ENCODE measurements around the gene GPR158. TPM values are rescaled to one million over a fixed set of nuclear protein-coding genes. Genes with fewer than 3 reads are reported as not detected.
"Not testable (repeated sequence)": the region's sequence is repeated elsewhere in the genome, so short reads cannot be mapped to it uniquely, and the experiment has no call there.

Gene GPR158
- total RNA-seq, 1 experiment from 2014 or later: not detected

DNA sequence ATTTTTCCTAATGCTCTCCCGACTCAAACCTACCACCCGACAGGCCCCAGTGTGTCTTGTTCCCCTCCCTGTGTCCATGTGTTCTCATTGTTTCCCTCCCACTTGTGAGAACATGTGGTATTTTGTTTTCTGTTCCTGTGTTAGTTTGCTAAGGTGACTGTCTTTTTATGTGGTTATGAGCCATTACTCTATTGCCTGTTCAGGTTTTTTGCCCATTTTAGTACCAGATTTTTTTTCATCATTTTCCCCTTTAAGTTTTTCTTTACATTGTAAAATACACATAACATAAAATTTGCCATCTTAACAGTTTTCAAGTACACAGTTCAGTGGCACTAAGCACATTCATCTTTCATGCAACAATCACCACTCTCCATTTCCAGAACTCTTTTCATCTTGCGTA lies 133.5 kb downstream of the GPR158 start:
- Histone ChIP-seq H3K4me2 (ENCODE audit: low read length) (no peak overlapping the region), H3F3A (ENCODE audit: low read length, unreplicated experiment) (no peaks in the 10 kb centered on the region), H3K9me3 (ENCODE audit: low read length) (no peaks in the 10 kb centered on the region), H3K79me2 (ENCODE audit: low read length) (no peaks in the 10 kb centered on the region), H2AFZ (ENCODE audit: low read length) (no peak overlapping the region), H3K4me1 (ENCODE audit: insufficient read depth, low read length) (no peaks in the 10 kb centered on the region), H3K27ac (ENCODE audit: low read length) (no peak overlapping the region), H4K20me1 (ENCODE audit: low read length) (no peaks in the 10 kb centered on the region), H3K4me3 (ENCODE audit: low read length) (no peak overlapping the region), H3K9ac (ENCODE audit: low read length) (no peak overlapping the region), H3K36me3 (ENCODE audit: low read depth, low read length) (no peaks in the 10 kb centered on the region), H3K9me2 (replicated peaks; ENCODE audit: low read length) (no peaks in the 10 kb centered on the region), H3K27me3 (ENCODE audit: low read length) (no peaks in the 10 kb centered on the region)
- BruUV-seq (replicated peaks): no TSS peak
- intact Hi-C loops (cut with micrococcal nuclease): no loop called here
- ATAC-seq (no peak), DNase-seq (no peak)
- POLR2A ChIA-PET (ENCODE audit: unreplicated experiment): no interaction called here
- TF ChIP-seq, protein P1, sequence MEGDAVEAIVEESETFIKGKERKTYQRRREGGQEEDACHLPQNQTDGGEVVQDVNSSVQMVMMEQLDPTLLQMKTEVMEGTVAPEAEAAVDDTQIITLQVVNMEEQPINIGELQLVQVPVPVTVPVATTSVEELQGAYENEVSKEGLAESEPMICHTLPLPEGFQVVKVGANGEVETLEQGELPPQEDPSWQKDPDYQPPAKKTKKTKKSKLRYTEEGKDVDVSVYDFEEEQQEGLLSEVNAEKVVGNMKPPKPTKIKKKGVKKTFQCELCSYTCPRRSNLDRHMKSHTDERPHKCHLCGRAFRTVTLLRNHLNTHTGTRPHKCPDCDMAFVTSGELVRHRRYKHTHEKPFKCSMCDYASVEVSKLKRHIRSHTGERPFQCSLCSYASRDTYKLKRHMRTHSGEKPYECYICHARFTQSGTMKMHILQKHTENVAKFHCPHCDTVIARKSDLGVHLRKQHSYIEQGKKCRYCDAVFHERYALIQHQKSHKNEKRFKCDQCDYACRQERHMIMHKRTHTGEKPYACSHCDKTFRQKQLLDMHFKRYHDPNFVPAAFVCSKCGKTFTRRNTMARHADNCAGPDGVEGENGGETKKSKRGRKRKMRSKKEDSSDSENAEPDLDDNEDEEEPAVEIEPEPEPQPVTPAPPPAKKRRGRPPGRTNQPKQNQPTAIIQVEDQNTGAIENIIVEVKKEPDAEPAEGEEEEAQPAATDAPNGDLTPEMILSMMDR (conservative IDR thresholded peaks at IDR 0.05; ENCODE audit: low read depth, low read length): no peak
- TF ChIP-seq EZH2phosphoT487 (IDR thresholded peaks at IDR 0.05; ENCODE audit: borderline replicate concordance, low read length): no peak
- TF ChIP-seq EZH2 (IDR thresholded peaks at IDR 0.05; ENCODE audit: low read length, unreplicated experiment): no peak
- CTCF ChIA-PET: no interaction called here

GRCh38 chr10:25317596-25318211 lies 142.9 kb downstream of the GPR158 start:
- ATAC-seq; POLR2A ChIA-PET (ENCODE audit: unreplicated experiment); H3K4me3 ChIP-seq (ENCODE audit: low read length); BruUV-seq (replicated peaks); H3K27me3 ChIP-seq (ENCODE audit: low read length); H3K27ac ChIP-seq (ENCODE audit: low read length); H3F3A ChIP-seq (ENCODE audit: low read length, unreplicated experiment); intact Hi-C loops (cut with micrococcal nuclease); H2AFZ ChIP-seq (ENCODE audit: low read length); H3K4me1 ChIP-seq (ENCODE audit: insufficient read depth, low read length); H3K9me2 ChIP-seq (replicated peaks; ENCODE audit: low read length); H3K36me3 ChIP-seq (ENCODE audit: low read depth, low read length); CTCF ChIA-PET; H3K4me2 ChIP-seq (ENCODE audit: low read length); H3K79me2 ChIP-seq (ENCODE audit: low read length); H3K9me3 ChIP-seq (ENCODE audit: low read length); DNase-seq; H3K9ac ChIP-seq (ENCODE audit: low read length); H4K20me1 ChIP-seq (ENCODE audit: low read length): not testable (repeated sequence)

- no peak for ATAC-seq
- intact Hi-C loops (cut with micrococcal nuclease): no loop called here
- Histone ChIP-seq H3K36me3 (ENCODE audit: low read depth, low read length) (no peaks in the 10 kb centered on the region), H3K4me3 (ENCODE audit: low read length) (no peak overlapping the region), H3K79me2 (ENCODE audit: low read length) (no peaks in the 10 kb centered on the region), H4K20me1 (ENCODE audit: low read length) (no peaks in the 10 kb centered on the region), H3K9ac (ENCODE audit: low read length) (no peak overlapping the region), H3K9me2 (replicated peaks; ENCODE audit: low read length) (no peaks in the 10 kb centered on the region), H3K9me3 (ENCODE audit: low read length) (no peaks in the 10 kb centered on the region), H3K27ac (ENCODE audit: low read length) (no peak overlapping the region), H3K4me2 (ENCODE audit: low read length) (no peak overlapping the region), H3K27me3 (ENCODE audit: low read length) (no peaks in the 10 kb centered on the region), H3K4me1 (ENCODE audit: insufficient read depth, low read length) (no peaks in the 10 kb centered on the region), H2AFZ (ENCODE audit: low read length) (no peak overlapping the region), H3F3A (ENCODE audit: low read length, unreplicated experiment) (no peaks in the 10 kb centered on the region)
- BruUV-seq (replicated peaks): no TSS peak
- ChIA-PET CTCF (no interaction called here), POLR2A (ENCODE audit: unreplicated experiment) (no interaction called here)
- no peak for TF ChIP-seq EZH2phosphoT487 (IDR thresholded peaks at IDR 0.05; ENCODE audit: borderline replicate concordance, low read length)
- TF ChIP-seq EZH2 (IDR thresholded peaks at IDR 0.05; ENCODE audit: low read length, unreplicated experiment): no peak
- TF ChIP-seq, protein P1 (conservative IDR thresholded peaks at IDR 0.05; ENCODE audit: low read depth, low read length): no peak
- no peak for DNase-seq
Observed at GRCh38 chr10:25327273-25327672, 152.5 kb downstream of the GPR158 start.

Measured in PC-3 (cell line).